ENCODE data around the gene MUSK.

The MUSK gene

GRCh38 chr9:110668570-110669167 is at the start of gene MUSK:
Gene MUSK, plus strand, starts transcription at chr9:110668791. Its CDS starts 114 bp downstream, at chr9:110668905.
- DNase-seq (ENCODE audit: low read depth in 2 of 2): no peak

- no peak for DNase-seq (ENCODE audit: low read depth in 2 of 2)
Observed at GRCh38 chr9:110619831-110620230, 48.8 kb upstream of the MUSK start.

GRCh38 chr9:110620726-110621125 is 47.9 kb upstream of the MUSK start:
- no peak for DNase-seq (ENCODE audit: low read depth in 2 of 2)

- DNase-seq (ENCODE audit: low read depth in 2 of 2): no peak
Observed at GRCh38 chr9:110622368-110622767, 46.2 kb upstream of the MUSK start.

- no peak for DNase-seq (ENCODE audit: low read depth in 2 of 2)
Observed at GRCh38 chr9:110623462-110624025, 45.0 kb upstream of the MUSK start.

- no peak for DNase-seq (ENCODE audit: low read depth in 2 of 2)
Observed at GRCh38 chr9:110626101-110626829, 42.3 kb upstream of the MUSK start.

- no peak for DNase-seq (ENCODE audit: low read depth in 2 of 2)
Observed at GRCh38 chr9:110635589-110635988, 33.0 kb upstream of the MUSK start.

- DNase-seq (ENCODE audit: low read depth in 2 of 2): no peak
Observed at GRCh38 chr9:110638381-110638954, 30.1 kb upstream of the MUSK start.

GRCh38 chr9:110640736-110641135 is 27.9 kb upstream of the MUSK start:
- DNase-seq (ENCODE audit: low read depth in 2 of 2): no peak

GRCh38 chr9:110641293-110641692 is 27.3 kb upstream of the MUSK start:
- no peak for DNase-seq (ENCODE audit: low read depth in 2 of 2)

GRCh38 chr9:110648696-110649095 is 19.9 kb upstream of the MUSK start:
- DNase-seq (ENCODE audit: low read depth in 2 of 2): no peak

- DNase-seq (ENCODE audit: low read depth in 2 of 2): no peak
Observed at GRCh38 chr9:110650261-110650660, 18.3 kb upstream of the MUSK start.

- no peak for DNase-seq (ENCODE audit: low read depth in 2 of 2)
Observed at GRCh38 chr9:110650991-110651411, 17.6 kb upstream of the MUSK start.

- DNase-seq (ENCODE audit: low read depth in 2 of 2): no peak
Observed at GRCh38 chr9:110655754-110656641, 12.6 kb upstream of the MUSK start.

- DNase-seq (ENCODE audit: low read depth in 2 of 2): no peak
Observed at GRCh38 chr9:110659891-110660541, 8.6 kb upstream of the MUSK start.

- no peak for DNase-seq (ENCODE audit: low read depth in 2 of 2)
Observed at GRCh38 chr9:110669433-110669832, 842 bp downstream of the MUSK start.

- no peak for DNase-seq (ENCODE audit: low read depth in 2 of 2)
Observed at GRCh38 chr9:110671849-110672248, 3.3 kb downstream of the MUSK start.

GRCh38 chr9:110672873-110673510 is 4.4 kb downstream of the MUSK start:
- no peak for DNase-seq (ENCODE audit: low read depth in 2 of 2)

- DNase-seq (ENCODE audit: low read depth in 2 of 2): no peak
Observed at GRCh38 chr9:110687497-110687896, 18.9 kb downstream of the MUSK start.

- DNase-seq (ENCODE audit: low read depth in 2 of 2): no peak
Observed at GRCh38 chr9:110688329-110688728, 19.7 kb downstream of the MUSK start.

Data from stimulated activated CD4-positive, alpha-beta T cell treated with anti-CD3 and anti-CD28 coated beads, Interleukin-1b, Interleukin-23, amount 100 ng/mL, for 4 hours (primary cell).